ENCODE measurements around the gene MGAT4A.
"Not testable (repeated sequence)": the region's sequence is repeated elsewhere in the genome, so short reads cannot be mapped to it uniquely, and the experiment has no call there.

The MGAT4A gene

DNA sequence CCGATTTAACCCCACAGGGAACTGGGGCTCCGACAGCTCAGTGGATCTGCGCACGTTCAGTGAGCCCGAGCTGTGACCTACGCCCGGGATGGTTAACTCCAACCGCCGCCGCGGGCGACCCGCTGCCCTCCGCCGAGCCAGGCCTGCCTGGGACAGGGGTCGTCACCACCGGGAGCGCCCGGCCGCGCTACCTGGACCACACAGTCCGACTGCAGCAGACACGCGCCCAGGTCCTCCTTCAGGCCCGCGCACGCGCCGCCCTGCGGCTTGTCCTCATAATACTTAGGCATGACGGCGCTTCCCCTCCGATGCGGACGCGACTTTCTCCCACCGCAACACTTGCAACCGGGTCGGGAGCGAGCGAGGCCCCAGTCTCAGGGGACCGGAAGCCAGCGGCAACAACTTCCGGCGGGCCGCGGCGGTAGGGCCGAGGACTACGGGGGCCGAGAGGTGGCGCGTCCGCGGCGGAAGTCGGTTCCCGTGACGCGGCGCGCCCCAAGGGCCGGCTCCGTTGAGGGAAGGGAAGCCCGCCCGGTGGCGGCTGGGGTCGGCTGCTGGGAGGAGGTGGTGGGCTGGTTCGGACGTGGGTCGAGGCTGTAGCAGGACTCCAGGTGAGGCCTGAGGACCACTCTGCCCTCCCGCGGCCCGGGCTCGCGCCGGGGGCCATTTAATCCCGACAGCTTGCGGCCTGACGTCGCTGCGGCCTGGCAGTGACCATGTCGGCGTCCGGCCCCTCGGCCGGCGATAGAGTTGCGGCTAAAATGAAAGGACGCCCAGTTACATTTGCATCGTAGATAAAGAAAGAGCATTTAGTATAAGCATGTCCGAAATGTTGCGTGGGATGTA is 122.6 kb downstream of the MGAT4A start, which contains the start of the genes COA5 and UNC50:
TSS of gene COA5 (minus strand) at position 397 of the 846 bp plus-strand sequence. CDS start at position 290, 107 bp downstream.
TSS of gene UNC50 (plus strand) at position 474 of the 846 bp plus-strand sequence. CDS start 1,171 bp downstream, outside the sequence.
- DNase-seq = peak; percentile 23 to 90 (median 79)

DNA sequence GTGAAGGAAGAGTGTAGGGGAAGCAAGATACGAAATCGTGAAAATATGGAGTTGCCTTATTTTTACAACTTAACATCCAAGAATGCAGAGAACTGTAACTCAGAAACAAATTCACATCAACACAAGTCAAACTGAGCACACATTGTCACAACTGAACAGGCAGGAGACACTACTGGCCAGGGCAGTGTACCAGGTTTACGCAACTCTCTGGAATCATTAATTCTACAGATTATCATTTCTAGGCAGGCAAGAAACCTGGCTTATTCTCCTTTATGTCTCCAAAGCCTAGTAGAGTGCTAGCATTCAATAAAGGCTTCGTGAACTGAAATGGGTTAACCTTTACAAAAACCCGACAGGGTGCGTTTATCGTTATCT is 123.2 kb downstream of the MGAT4A start:
- DNase-seq = no peak

DNA sequence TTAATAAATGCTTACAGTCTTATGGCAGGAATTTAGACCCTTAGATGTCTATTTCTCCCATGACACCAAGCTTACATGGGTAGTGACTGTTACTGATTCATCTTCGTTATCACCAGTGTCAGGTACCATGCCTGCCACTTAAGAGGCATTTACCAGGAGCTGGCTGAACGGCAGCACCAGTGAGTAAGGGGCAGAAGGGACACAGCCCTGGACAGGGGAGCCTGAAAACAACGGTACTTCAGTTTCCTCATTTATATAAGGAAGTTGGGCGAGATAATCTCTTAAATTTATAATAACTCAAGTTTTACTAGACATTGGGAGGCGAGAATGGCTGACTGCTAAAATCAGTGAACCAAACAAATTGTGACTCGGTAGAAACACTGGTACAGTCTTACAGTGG is 123.8 kb downstream of the MGAT4A start:
- DNase-seq = no peak

DNA sequence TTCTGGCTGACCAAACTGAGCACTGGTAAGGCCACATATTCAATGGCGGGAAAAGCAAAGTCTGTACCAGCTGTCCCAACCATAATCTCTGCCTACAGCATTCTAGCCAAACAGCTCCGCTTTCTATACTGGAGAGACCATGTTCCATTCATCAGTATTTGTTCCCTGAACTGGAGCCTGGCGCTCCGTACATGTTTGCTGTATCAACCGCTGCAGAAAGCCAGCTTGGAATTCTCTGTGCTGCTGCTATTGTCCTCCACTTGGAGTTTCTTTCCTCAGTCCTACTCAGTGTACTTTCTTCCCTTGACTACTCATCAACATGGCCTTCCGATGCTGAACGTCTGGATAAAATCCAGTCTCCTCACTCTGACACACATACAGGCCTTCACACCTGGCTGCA is 124.5 kb downstream of the MGAT4A start:
- DNase-seq = no peak

DNA sequence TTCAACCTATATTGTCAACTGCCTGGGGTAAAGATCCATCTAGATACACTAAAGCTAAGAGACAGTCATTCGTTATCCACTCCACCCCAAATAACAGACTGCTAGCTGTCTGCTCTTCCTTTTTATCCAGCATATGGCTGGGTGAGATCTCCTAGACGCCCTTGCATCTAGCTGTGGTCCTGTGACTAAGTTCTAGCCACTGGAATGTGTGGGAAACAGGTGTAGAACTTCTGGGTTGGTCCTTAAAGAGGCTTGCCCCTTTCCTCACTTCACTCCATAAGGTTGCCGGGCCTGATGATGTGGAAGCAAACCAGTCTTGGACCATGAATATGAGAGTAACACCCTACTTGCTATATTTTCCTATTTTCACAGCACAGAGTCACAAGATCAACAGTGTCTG is 125.9 kb downstream of the MGAT4A start:
- no peak for DNase-seq

DNA sequence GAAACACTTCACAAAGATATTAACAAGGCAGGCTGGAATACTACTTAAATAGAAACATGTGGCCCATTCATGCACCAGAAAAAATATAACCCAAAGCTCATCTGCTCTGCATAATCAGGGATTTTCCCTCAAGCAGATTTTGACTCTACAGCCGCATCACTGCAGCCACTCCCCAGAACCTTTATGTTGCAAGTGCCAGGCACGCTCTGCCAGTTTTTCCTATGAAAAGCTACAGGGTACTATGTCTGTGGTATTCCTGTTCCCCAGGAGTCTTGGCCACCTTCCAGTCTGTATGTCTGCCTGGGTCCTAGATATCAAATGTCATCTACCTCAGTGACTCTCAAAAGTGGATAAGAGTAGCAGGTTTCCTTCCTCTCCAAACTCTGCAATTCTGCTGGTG is 126.4 kb downstream of the MGAT4A start:
- DNase-seq = no peak

DNA sequence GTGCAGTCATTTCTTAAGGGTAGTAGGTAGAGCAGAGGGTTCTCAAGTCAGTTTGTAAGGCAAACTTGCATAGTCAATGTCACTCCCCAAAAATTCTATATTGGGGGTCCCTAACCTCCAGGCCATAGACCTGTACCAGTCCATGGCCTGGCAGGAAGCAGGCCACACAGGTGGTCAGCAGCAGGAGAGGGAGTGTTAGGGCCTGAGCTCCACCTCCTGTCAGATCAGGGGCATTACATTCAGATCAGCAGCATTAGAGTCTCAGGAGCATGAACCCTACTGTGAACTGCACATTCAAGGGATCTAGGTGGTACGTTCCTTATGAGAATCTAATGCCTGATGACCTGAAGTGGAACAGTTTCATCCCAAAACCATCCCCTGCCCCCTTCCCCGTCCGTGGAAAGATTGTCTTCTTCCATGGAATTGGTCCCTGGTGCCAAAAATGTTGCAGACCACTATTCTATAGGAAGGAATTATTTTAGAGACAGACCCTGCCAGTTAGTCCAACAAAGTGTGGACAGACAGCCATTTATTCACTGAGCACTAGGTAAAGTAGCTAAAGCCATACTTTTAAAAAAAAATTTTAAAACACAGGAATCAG is 129.3 kb downstream of the MGAT4A start:
- DNase-seq = peak in 2 of 58 donors; percentile 5 to 16

DNA sequence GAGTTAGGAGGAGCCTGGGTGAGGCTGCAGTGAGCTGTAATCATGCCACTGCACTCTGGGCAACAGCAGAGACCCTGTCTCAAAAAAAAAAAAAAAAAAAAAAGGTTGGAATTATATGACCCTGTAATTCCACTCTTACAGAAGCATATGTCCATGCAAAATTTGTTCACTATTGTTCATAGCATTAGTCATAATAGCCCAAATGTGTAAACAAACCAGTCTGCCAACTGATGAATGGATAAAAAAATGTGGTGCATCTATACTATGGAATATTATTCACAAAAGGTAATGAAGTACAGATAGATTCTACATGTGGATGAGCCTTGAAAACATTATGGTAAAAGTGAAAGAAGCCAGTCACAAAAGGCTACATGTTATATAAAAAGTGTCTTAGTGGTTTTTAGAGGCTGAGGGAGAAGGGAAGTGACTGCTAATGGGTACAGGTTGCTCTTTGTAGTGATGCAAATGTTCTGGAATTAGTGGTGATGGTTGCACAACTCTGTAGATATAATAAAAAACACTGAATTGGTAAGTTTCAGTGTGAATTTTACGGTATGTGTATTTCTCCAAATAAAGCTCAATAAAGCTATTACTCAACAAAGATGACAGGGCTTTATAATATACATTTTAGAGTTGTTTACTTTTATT is 132.0 kb downstream of the MGAT4A start:
- DNase-seq = no peak

DNA sequence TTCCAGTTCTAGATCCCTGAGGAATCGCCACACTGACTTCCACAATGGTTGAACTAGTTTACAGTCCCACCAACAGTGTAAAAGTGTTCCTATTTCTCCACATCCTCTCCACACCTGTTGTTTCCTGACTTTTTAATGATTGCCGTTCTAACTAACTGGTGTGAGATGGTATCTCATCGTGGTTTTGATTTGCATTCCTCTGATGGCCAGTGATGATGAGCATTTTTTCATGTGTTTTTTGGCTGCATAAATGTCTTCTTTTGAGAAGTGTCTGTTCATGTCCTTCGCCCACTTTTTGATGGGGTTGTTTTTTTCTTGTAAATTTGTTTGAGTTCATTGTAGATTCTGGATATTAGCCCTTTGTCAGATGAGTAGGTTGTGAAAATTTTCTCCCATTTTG is 136.3 kb downstream of the MGAT4A start:
- DNase-seq = not testable (repeated sequence)

DNA sequence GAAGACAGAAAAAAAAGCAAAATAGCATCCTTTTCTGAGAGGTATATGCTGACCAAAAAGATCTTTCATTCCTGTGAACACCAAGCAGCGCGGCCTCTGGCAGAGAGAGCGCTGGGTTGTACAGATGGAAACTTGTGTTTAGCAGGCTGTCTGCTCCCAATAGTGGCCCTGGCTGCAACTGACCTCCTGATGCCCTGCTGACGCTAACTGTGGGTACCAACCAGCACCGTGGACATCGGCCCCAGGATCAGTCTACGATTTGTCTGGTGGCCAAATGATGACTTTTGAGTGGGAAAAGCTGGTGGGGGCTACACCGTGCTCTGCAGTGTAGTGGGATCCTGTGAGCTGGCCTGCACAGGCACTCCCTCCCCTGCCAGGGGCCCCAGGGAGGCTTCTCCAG is 138.4 kb downstream of the MGAT4A start:
- DNase-seq = no peak

DNA sequence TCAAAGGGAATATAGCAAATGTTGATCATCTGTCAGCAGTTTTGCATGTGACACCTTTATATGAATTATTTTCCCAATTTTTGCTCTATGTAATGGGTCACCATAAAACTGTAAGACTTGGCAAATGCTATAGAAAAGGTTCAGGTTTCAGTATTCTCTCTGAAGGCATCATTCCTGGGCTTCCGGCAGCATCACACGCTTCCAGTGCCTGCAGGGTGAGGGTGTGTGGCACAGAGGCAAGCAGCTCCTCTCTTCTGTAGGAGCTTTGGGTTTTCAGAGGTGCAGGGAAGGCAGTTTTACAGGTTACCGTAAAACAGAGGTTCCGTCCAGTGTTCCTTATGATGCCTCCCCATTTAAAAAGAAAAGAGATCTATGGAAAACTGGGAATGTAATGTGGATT is 141.4 kb downstream of the MGAT4A start:
- no peak for DNase-seq

DNA sequence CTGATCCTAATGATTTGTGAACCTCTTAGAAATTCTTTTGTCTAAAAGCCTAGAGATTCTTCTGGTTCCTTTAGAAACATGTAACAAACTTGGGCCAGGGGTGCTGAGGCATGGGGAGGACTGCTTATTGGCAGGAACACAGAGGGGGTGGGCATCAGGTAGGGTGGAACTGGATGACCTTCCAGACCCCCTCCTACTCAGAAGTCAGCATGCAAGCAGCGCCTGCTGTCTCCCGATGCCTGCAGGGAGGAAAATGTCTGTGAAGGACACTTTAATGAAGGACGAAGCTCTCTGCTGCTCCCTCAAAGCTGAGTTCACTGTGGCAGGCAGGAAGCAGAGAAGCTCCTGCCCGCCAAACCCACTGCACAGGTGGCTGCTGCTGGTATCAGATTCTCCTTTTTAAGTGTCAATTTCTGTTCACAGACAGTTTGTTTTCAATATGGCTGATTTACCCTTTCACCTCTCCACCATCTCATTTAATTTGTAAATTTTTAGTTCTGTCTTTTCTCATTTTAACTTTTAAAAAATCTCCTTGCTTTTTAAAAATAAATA is 142.0 kb downstream of the MGAT4A start:
- DNase-seq = no peak

DNA sequence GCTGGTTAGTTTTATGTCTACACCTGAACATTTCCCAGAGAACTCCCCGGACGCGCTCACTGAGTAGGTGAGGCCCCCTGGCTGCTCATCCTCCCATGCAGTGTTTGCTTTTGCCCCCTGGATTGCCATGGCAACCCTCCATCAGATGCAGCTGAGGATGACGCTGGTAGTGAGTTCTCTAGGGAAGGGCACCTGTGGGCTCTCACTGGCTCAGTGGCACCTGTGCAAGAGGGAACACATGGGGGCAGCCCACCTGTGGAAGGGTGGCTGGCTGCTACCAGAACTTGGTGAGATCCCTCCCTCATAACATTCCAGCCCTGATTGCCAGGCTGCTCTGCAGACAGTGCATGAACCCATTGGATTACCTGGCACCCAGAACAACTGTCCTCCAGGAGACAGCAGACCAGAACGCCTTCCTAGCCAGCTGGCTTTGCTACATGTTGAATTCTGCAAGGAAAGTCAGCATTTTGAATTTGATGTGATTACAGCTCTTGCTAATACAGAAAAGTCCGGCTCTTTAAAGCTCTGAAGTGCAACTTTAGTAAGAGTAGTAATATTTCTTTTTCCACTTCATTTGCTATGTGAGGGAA is 144.3 kb downstream of the MGAT4A start:
- no peak for DNase-seq

DNA sequence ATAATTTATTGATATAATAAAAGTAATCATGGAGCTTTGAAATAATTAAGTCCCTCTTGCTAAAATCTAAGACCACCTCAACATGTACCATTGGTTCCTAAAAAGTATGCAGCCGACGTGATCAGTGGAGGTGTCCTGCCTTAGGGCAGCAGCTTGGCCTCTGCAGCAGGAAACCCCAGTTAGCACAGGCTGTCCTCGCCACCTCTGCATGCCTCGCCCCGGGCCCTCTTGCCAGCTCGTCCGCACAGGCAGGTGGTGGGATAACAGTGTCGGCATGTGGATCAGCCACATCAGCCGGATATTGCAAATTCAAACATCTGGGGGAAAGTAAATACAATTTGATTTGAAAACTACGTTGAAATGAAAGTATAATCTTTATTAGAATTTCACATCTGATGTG is 145.5 kb downstream of the MGAT4A start:
- DNase-seq = no peak

DNA sequence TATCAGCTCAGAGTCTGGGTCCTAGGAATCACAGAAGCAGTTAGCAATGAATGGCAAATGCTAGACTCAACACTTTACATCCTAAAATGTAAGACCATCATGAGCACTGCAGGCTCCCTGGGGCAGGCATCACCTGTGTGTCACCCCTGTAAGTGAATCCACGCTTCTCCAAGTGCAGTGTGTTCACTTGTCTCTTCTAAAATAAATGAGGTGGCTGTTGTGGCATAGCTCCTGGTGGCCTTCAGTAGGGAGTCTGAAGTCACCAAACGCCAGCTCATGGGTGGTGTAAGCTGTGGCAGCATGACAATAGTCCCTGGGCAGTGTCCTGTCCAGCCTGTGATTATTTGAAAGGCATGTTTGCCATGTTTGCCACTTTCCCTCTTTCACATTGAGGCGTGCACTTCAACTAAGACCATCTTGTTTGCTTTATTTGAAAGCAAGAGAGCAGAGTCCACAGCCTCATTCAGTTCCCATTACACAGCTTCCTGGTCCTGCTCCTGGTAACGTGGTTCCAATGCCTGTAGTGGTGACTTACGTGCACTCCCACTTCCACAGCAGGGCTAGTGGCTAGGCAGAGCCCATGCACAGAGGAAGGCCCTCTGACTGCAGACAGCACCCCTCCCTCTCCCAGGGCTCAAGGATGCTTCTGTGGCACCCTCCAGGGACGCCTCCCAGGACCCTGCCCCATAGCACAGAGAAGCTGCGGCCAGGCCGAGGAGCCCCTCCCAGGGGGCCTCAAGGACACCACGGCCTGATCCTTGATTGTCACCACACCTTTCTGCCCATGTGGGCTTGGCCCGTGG is 146.9 kb downstream of the MGAT4A start:
- DNase-seq = no peak

DNA sequence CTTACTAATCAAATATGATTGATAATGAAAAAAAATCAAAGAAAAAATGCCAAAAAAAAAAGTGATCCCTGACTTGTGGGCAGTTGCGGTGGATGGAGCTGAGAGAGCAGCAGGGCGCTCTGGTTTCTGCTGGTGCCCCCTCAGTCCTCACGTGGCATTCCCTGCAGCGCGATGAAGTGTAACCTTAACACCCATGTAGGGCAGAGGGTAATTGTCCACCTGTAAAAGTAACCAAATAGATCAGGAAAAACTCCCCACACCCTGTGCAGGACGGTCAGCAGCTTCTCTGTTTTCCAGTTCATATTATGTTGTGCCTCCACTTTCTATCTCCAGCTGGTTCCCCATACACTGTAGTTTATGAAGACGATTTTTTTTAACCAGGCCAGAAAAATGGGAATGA is 147.7 kb downstream of the MGAT4A start:
- DNase-seq = no peak

DNA sequence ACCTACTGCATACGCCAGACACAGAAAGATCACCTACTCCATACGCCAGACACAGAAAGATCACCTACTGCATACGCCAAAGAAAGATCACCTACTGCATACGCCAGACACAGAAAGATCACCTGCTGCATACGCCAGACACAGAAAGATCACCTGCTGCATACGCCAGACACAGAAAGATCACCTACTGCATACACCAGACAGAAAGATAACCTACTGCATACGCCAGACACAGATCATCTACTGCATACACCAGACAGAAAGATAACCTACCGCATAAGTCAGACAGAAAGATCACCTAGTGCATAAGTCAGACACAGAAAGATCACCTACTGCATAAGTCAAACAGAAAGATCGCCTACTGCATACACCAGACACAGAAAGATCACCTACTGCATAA is 148.4 kb downstream of the MGAT4A start:
- no peak for DNase-seq

DNA sequence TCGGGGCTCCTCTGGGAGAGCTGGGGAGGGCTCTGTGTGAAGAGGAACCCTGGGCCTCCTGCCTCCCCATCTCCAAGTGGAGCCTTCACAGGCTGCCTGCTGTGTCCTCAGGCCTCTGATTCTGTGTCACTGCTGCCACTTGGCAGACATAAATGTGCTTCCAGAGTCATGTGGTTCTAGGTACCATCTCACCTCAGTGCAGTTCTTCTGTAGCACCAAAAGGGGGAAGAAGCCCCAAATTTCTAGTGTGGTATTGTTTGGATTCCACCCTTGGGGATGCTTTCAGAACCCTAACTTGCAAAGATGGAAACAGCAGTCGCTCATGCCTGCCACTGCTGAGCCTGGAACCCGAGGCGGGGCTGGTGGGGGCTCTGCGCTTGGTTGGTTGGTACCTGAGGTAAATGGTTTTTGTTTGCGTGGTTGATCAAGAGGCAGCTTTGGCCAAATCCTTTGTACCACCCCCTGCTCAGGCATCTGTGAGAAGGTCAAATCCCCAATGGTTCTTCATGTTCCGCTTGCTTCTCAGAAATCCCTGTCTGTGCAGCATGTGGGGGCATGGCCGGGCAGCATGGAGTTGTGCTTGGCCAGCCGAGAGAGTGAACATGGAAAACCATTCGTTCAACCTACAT is 150.2 kb downstream of the MGAT4A start:
- no peak for DNase-seq

DNA sequence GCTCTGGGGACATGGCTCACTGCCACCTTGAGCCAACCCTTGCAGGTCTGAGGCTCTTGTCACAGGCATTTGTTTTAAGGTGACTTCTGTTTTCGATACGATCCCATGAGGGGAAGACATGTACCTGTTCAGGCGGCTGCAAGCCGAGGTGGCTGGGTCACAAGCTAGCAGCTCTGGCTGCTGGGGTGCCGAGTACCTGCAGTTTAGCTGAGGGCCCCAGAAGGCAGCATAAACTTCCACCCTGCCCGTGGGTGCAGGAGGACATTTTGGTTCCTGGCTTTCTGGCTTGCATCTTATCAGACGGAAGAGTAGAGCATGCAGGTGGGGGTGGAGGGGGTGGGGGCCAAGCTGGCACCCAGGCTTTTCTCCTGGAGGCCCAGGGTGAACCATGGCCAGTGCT is 151.0 kb downstream of the MGAT4A start:
- no peak for DNase-seq

DNA sequence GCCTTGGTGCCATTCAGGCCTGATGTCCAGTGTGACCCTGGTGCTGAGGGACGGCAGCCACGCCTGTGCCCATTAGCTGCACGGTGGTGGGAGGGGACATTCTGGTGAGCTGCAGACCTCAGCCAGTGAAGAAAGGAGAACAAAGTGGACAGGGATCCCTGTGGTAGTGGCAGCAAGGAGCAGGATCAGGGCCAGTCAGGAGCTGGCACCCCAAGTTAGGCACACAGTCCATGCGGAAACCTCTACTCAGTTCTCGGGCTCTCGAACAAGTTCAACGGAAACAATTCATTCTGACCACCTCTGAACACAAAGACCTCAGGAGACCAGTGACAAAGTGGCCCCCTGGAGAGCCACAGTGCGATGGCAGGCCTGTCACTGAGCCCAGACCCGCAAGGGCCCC is 152.7 kb downstream of the MGAT4A start:
- no peak for DNase-seq

All from anterior cingulate cortex (tissue), 58 donors.